H1 (cell line): Measurements from ENCODE around the gene RBM17. TPM values are rescaled to one million over a fixed set of nuclear protein-coding genes. Genes with fewer than 3 reads are reported as not detected.

Experiments used
- CTCF ChIA-PET: fragments of 300-600 bp; sonication (Branson Sonifier 250); formaldehyde crosslinking; loops from one replicate; lab custom pipeline; 2021; ENCODE audit not compliant: partially characterized antibody; lab: Charles Lee
- POLR2A ChIA-PET: fragments of 300-600 bp; sonication (Branson Sonifier 250); formaldehyde crosslinking; loops from one replicate; lab custom pipeline; 2021; ENCODE audit warnings: inconsistent platforms; ENCODE audit not compliant: partially characterized antibody; lab: Charles Lee
- DNase-seq, 2 experiments: peaks; one replicate each; pipeline versions ENCODE4 v3.0.0 to v3.0.0-alpha.2; 2010 to 2022; ENCODE audit warnings: low spot score in 2 of 2, low read depth in 1 of 2, mixed read lengths in 1 of 2
- FAIRE-seq: peaks from 2 replicates; lab custom pipeline; 2011; peaks lifted over from hg19 to GRCh38; lab: Jason Lieb, UNC
- H2AFZ ChIP-seq: 2 replicates; pipeline ENCODE4 v1.8.1; 2012; ENCODE audit warnings: low read length, inconsistent platforms
- H2AK5ac ChIP-seq: 2 replicates; pipeline ENCODE4 v1.6.1; 2013; ENCODE audit warnings: low read depth, low read length
- H2BK120ac ChIP-seq: replicated peaks from 2 replicates; pipeline ENCODE3; 2013; ENCODE audit warnings: low read depth, low read length, inconsistent platforms
- H2BK12ac ChIP-seq: 2 replicates; pipeline ENCODE4 v1.6.1; 2013; ENCODE audit warnings: low read depth, low read length
- H2BK15ac ChIP-seq: 2 replicates; pipeline ENCODE4 v1.6.1; 2013; ENCODE audit warnings: low read length
- H2BK20ac ChIP-seq: 2 replicates; pipeline ENCODE4 v1.6.1; 2013; ENCODE audit warnings: low read length
- H2BK5ac ChIP-seq: 2 replicates; pipeline ENCODE4 v1.6.1; 2013; ENCODE audit warnings: low read depth, low read length
- H3K14ac ChIP-seq: 2 replicates; pipeline ENCODE4 v1.6.1; 2013; ENCODE audit warnings: inconsistent platforms; ENCODE audit not compliant: insufficient read length
- H3K18ac ChIP-seq: 2 replicates; pipeline ENCODE4 v1.6.1; 2013; ENCODE audit warnings: low read length; ENCODE audit errors: extremely low read depth
- H3K23ac ChIP-seq: 2 replicates; pipeline ENCODE4 v1.6.1; 2013; ENCODE audit warnings: inconsistent platforms; ENCODE audit not compliant: insufficient read length
- H3K23me2 ChIP-seq: 2 replicates; pipeline ENCODE4 v1.6.1; 2013; ENCODE audit warnings: low read depth, low read length
- H3K27ac ChIP-seq: 2 replicates; pipeline ENCODE4 v1.6.1; 2011; ENCODE audit warnings: low read depth, low read length, inconsistent platforms
- H3K27me3 ChIP-seq, 4 experiments: replicated peaks in 1 of 4; 1 replicate in 1 of 4; 2 replicates in 3 of 4; pipeline versions ENCODE4 v1.6.1 to v1.8.1; 2011 to 2013; ENCODE audit warnings: low read length in 3 of 4, mild to moderate bottlenecking in 3 of 4, inconsistent platforms in 2 of 4, mixed read lengths in 2 of 4, moderate library complexity in 1 of 4; ENCODE audit not compliant: control insufficient read depth in 3 of 4, insufficient read depth in 3 of 4; ENCODE audit errors: extremely low read depth in 1 of 4
- H3K36me3 ChIP-seq, 4 experiments: 2 replicates each; pipeline versions ENCODE4 v1.6.1 to v1.8.1; 2011 to 2013; ENCODE audit warnings: mild to moderate bottlenecking in 4 of 4, low read length in 3 of 4, moderate library complexity in 2 of 4, control low read depth in 1 of 4, inconsistent platforms in 1 of 4; ENCODE audit not compliant: insufficient read depth in 4 of 4, control insufficient read depth in 2 of 4
- H3K4ac ChIP-seq: replicated peaks from 2 replicates; pipeline ENCODE3; 2013; ENCODE audit warnings: low read length, low read depth, mixed read lengths, inconsistent platforms; ENCODE audit not compliant: insufficient read length
- H3K4me1 ChIP-seq, 4 experiments: replicated peaks in 1 of 4; 1 replicate in 1 of 4; 2 replicates in 3 of 4; pipeline versions ENCODE4 v1.6.1 to v1.8.1; 2011 to 2013; ENCODE audit warnings: low read length in 3 of 4, inconsistent platforms in 2 of 4, mixed read lengths in 1 of 4; ENCODE audit not compliant: insufficient read depth in 4 of 4, control insufficient read depth in 3 of 4
- H3K4me2 ChIP-seq, 2 experiments: 2 replicates each; pipeline versions ENCODE4 v1.6.1 to v1.8.1; 2011 to 2013; ENCODE audit warnings: low read depth in 2 of 2, low read length in 2 of 2, control low read depth in 1 of 2, inconsistent platforms in 1 of 2, mild to moderate bottlenecking in 1 of 2; ENCODE audit not compliant: insufficient read depth in 1 of 2
- H3K4me3 ChIP-seq, 4 experiments: fragments of 200-600, 300-600 bp in 1 of 4; sonication (generic), shearing (Covaris generic), sonication (Bioruptor Twin) in 1 of 4; 2 replicates each; pipeline versions ENCODE4 v1.5.1 to v1.8.1; 2011 to 2016; ENCODE audit warnings: low read length in 4 of 4, low read depth in 3 of 4, control low read depth in 2 of 4, inconsistent platforms in 2 of 4, mild to moderate bottlenecking in 2 of 4, mixed read lengths in 1 of 4, moderate library complexity in 1 of 4; ENCODE audit not compliant: insufficient read depth in 2 of 4; ENCODE audit errors: extremely low read depth in 1 of 4
- H3K56ac ChIP-seq: replicated peaks from 2 replicates; pipeline ENCODE3; 2013; ENCODE audit warnings: low read depth, mild to moderate bottlenecking, mixed read lengths, low read length, inconsistent platforms; ENCODE audit not compliant: insufficient read length
- H3K79me1 ChIP-seq: 2 replicates; pipeline ENCODE4 v1.6.1; 2013; ENCODE audit warnings: low read depth, low read length, control low read depth
- H3K79me2 ChIP-seq, 2 experiments: 2 replicates each; pipeline versions ENCODE4 v1.6.1 to v1.8.1; 2012 to 2013; ENCODE audit warnings: low read length in 2 of 2, mild to moderate bottlenecking in 2 of 2, inconsistent platforms in 1 of 2; ENCODE audit not compliant: insufficient read depth in 2 of 2, control insufficient read depth in 1 of 2
- H3K9ac ChIP-seq, 4 experiments: replicated peaks in 1 of 4; 1 replicate in 1 of 4; 2 replicates in 3 of 4; pipeline versions ENCODE4 v1.6.1 to v1.8.1; 2011 to 2013; ENCODE audit warnings: low read depth in 3 of 4, low read length in 3 of 4, control low read depth in 2 of 4, mild to moderate bottlenecking in 2 of 4, moderate library complexity in 2 of 4, inconsistent platforms in 1 of 4; ENCODE audit errors: extremely low read depth in 1 of 4
- H3K9me3 ChIP-seq, 2 experiments: 2 replicates each; pipeline versions ENCODE4 v1.6.1 to v1.8.1; 2012 to 2013; ENCODE audit warnings: mild to moderate bottlenecking in 2 of 2, moderate library complexity in 2 of 2, control low read depth in 1 of 2, inconsistent platforms in 1 of 2, low read depth in 1 of 2, low read length in 1 of 2, mixed read lengths in 1 of 2; ENCODE audit not compliant: insufficient read depth in 2 of 2
- H4K20me1 ChIP-seq, 2 experiments: replicated peaks in 1 of 2; 2 replicates each; pipeline versions ENCODE3 to v1.8.1; 2011 to 2013; ENCODE audit warnings: inconsistent platforms in 2 of 2, low read length in 2 of 2, mild to moderate bottlenecking in 1 of 2; ENCODE audit not compliant: insufficient read depth in 2 of 2, control insufficient read depth in 1 of 2
- H4K5ac ChIP-seq: 2 replicates; pipeline ENCODE4 v1.6.1; 2013; ENCODE audit warnings: low read length, low read depth, mixed read lengths, inconsistent platforms; ENCODE audit not compliant: insufficient read length
- H4K8ac ChIP-seq: 2 replicates; pipeline ENCODE4 v1.8.0; 2013; ENCODE audit warnings: mild to moderate bottlenecking, moderate library complexity, low read length, inconsistent platforms; ENCODE audit not compliant: insufficient read depth; ENCODE audit errors: extremely low read depth
- H4K91ac ChIP-seq: replicated peaks from 2 replicates; pipeline ENCODE3; 2013; ENCODE audit warnings: low read length, mixed read lengths, inconsistent platforms; ENCODE audit not compliant: insufficient read length
- CREB1 ChIP-seq: IDR thresholded peaks from 2 replicates; pipeline ENCODE4 v1.6.1; 2012; ENCODE audit warnings: inconsistent platforms
- KDM1A ChIP-seq: fragments of 200-600, 300-600 bp; sonication (generic); IDR thresholded peaks from 2 replicates; pipeline ENCODE4 v1.7.1; 2016; ENCODE audit warnings: mild to moderate bottlenecking, low read length, borderline replicate concordance
- KDM5A ChIP-seq: fragments of 200-600 bp; IDR thresholded peaks from 2 replicates; pipeline ENCODE4 v1.7.1; 2012; ENCODE audit warnings: mild to moderate bottlenecking, low read length, inconsistent platforms, mixed read lengths
- NRF1 ChIP-seq: IDR thresholded peaks from 2 replicates; pipeline ENCODE4 v1.6.1; 2011; ENCODE audit warnings: mild to moderate bottlenecking, low read depth, low read length, improper control_type of control experiment
- POLR2A ChIP-seq, 2 experiments: IDR thresholded peaks; 1 replicate in 1 of 2; 2 replicates in 1 of 2; pipeline ENCODE4 v1.6.1; 2011; ENCODE audit warnings: low read depth in 2 of 2, low read length in 2 of 2, mild to moderate bottlenecking in 2 of 2; ENCODE audit errors: control extremely low read depth in 1 of 2
- RAD21 ChIP-seq, 2 experiments: IDR thresholded peaks in 1 of 2; conservative IDR thresholded peaks in 1 of 2; 2 replicates each; pipeline ENCODE4 v1.6.1; 2011; ENCODE audit warnings: low read depth in 2 of 2, low read length in 2 of 2, improper control_type of control experiment in 1 of 2, inconsistent platforms in 1 of 2, mild to moderate bottlenecking in 1 of 2, moderate library complexity in 1 of 2
- RNF2 ChIP-seq: fragments of 200-900, 300-1000 bp; sonication (generic); IDR thresholded peaks from 2 replicates; pipeline ENCODE4 v1.7.1; 2016; ENCODE audit warnings: borderline replicate concordance, low read depth, mild to moderate bottlenecking, antibody characterized with exemption, low read length; ENCODE audit not compliant: poor library complexity, severe bottlenecking; ENCODE audit errors: missing control alignments
- SIN3A ChIP-seq, 2 experiments: IDR thresholded peaks in 1 of 2; conservative IDR thresholded peaks in 1 of 2; 2 replicates each; pipeline ENCODE4 v1.6.1; 2011 to 2012; ENCODE audit warnings: low read length in 2 of 2, improper control_type of control experiment in 1 of 2, low read depth in 1 of 2, mild to moderate bottlenecking in 1 of 2
- TAF1 ChIP-seq: IDR thresholded peaks from 2 replicates; pipeline ENCODE4 v1.6.1; 2011; ENCODE audit warnings: mild to moderate bottlenecking, low read depth, low read length
- TBP ChIP-seq: IDR thresholded peaks from 2 replicates; pipeline ENCODE4 v1.6.1; 2011; ENCODE audit warnings: low read depth, low read length, improper control_type of control experiment
- USF2 ChIP-seq: IDR thresholded peaks from 2 replicates; pipeline ENCODE4 v1.6.1; 2011; ENCODE audit warnings: low read length, improper control_type of control experiment
- WGBS, 2 experiments: shearing (Covaris generic) in 1 of 2; methylation state at CpG; one replicate each; pipeline versions ENCODE4 v1.1.6 to v1.1.7; 2013 to 2015; ENCODE audit warnings: low lambda C conversion rate in 2 of 2, mixed read lengths in 2 of 2, inconsistent platforms in 1 of 2, low coverage in 1 of 2, missing lambda C conversion rate in 1 of 2; ENCODE audit not compliant: insufficient replicate concordance in 2 of 2, insufficient coverage in 1 of 2, insufficient read length in 1 of 2; ENCODE audit errors: extremely low coverage in 1 of 2, missing lambda C conversion rate in 1 of 2; 5-methylcytosine and 5-hydroxymethylcytosine counted together
- polyA plus RNA-seq, 7 experiments: library from polyadenylated mRNA; depleted of rRNA in 3 of 7; stranded (reverse) in 5 of 7; unstranded in 2 of 7; fragments of >200 nt in 5 of 7; fragments of 200-250 nt in 2 of 7; gene quantifications; 1 replicate in 5 of 7; 2 replicates in 1 of 7; 4 replicates in 1 of 7; pipeline versions ENCODE4 v1.2.1 to v1.2.3, GENCODE V29; 2011 to 2013; ENCODE audit warnings: missing spikeins in 2 of 7, mixed read lengths in 2 of 7
- total RNA-seq: library from RNA; stranded (reverse); fragmentation: NEBNext Ultra II Directional; extraction: Animal tissue kit (Norgen Biotek cat#: 25700); gene quantifications from 2 replicates; pipeline ENCODE4 v1.2.1, GENCODE V29; 2021

RBM17 gene
- total and polyA plus RNA-seq, 2 of the 8 experiments (the other 6 are each of a cell fraction or from before 2014, with no cell fraction given) = 15.7 to 128 TPM

GRCh38 chr10:6114805-6115341, 26.0 kb downstream of the RBM17 start:
- no peak overlapping the region for H2BK120ac ChIP-seq
- H3K9me3 ChIP-seq = no peaks in the 10 kb centered on the region
- no peak overlapping the region for H3K14ac ChIP-seq
- H3K23me2 ChIP-seq = no peaks in the 10 kb centered on the region
- no peak overlapping the region for H2BK5ac ChIP-seq
- no peak overlapping the region for H3K4ac ChIP-seq
- no peaks in the 10 kb centered on the region for H3K27me3 ChIP-seq
- no peak overlapping the region for H4K91ac ChIP-seq
- DNase-seq (no peak), FAIRE-seq (no peak)
- no peak overlapping the region; the same call in 1 of the 2 replicates for H4K8ac ChIP-seq
- 85% methylated on average over 4 of the region's 4 CpGs; no CpG with 5 or more reads in 1 of the 2 experiments for WGBS, 2 experiments
- H3K18ac ChIP-seq = no peak overlapping the region
- ChIA-PET POLR2A (no interaction called here), CTCF (interaction anchor here (0.6 to 1.3 kb wide), 3 partner anchors 36 to 287 kb away, joined by 3 to 4 read pairs (median 4); no protein-coding TSS in a partner anchor)
- no peak overlapping the region for H4K5ac ChIP-seq
- H2BK12ac ChIP-seq = no peak overlapping the region
- peaks cover 26 to 71% (median 50%) of the 10 kb centered on the region in 4 experiments for H3K36me3 ChIP-seq
- peaks cover 0 to 11% of the 10 kb centered on the region in 2 experiments; a peak in 1 of 4 replicates for H3K79me2 ChIP-seq
- H3K9ac ChIP-seq = no peak overlapping the region
- no peak overlapping the region for H3K27ac ChIP-seq
- H3K23ac ChIP-seq = no peak overlapping the region
- no peaks in the 10 kb centered on the region for H3K4me1 ChIP-seq
- H3K56ac ChIP-seq = no peak overlapping the region
- H2BK20ac ChIP-seq = no peak overlapping the region
- H3K4me2 ChIP-seq = no peak overlapping the region
- no peak overlapping the region for H2BK15ac ChIP-seq
- H4K20me1 ChIP-seq = peaks cover 4 to 7% of the 10 kb centered on the region in 2 experiments
- H2AFZ ChIP-seq = no peak overlapping the region
- no peak overlapping the region for H2AK5ac ChIP-seq
- peaks cover 3% of the 10 kb centered on the region; the same call in 1 of the 2 replicates for H3K79me1 ChIP-seq
- no peak overlapping the region for H3K4me3 ChIP-seq
- TF ChIP-seq USF2 (no peak), POLR2A (IDR thresholded peaks at IDR 0.05; ENCODE audit: control extremely low read depth in 1 of 2, low read depth in 2 of 2, low read length in 2 of 2) (no peak), RAD21 (IDR thresholded peaks at IDR 0.05 in 1 of 2, conservative IDR thresholded peaks at IDR 0.05 in 1 of 2; ENCODE audit: low read depth in 2 of 2, low read length in 2 of 2) (no peak), NRF1 (no peak), SIN3A (conservative IDR thresholded peaks at IDR 0.05 in 1 of 2, IDR thresholded peaks at IDR 0.05 in 1 of 2; ENCODE audit: low read depth in 1 of 2, low read length in 2 of 2) (no peak), KDM5A (no peak), TBP (no peak), CREB1 (no peak), KDM1A (no peak), TAF1 (no peak), RNF2 (no peak)
